ENCODE data around the gene THTPA.
"Not testable (repeated sequence)": the region's sequence is repeated elsewhere in the genome, so short reads cannot be mapped to it uniquely, and the experiment has no call there.

THTPA gene

DNA sequence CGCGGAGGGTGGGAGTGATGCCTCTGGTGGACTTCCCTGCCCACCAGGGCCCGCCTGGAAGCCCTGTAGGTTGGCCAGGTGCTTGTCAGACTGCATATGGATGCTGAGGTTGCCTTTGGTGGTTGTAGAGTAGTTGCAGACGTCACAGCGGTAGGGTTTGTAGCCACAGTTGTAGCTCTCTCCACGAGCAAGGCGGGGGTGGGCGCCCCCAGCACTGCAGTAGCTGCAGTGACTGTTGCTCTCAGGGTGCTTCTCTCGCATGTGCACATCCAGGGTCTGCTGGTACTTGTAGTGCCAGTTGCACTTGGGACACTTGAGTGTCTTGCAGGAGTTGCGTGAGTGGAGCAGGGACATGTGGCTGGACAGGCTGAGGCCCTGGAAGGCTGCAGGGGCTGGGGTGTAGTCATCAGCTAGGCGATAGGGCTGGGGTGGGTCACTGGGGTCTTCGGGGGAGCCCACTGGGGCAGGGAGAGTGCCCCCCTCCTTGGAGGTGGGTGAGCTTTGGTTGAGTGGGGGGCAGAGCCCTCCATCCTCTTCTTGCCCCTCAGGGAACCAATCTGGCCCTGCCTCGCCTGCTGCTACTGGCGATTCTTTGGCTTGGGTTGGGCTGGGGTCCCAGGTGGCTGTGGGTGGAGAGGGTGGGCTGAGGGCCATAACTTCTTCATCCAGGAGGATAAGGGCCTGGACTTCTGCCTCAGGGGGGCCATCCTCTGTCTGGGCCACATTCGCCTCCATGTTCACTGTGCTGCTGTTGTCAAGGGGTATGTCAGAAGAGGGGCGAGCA, 22.2 kb upstream of the THTPA start:
- DNase-seq (ENCODE audit: low read depth) = no peak

DNA sequence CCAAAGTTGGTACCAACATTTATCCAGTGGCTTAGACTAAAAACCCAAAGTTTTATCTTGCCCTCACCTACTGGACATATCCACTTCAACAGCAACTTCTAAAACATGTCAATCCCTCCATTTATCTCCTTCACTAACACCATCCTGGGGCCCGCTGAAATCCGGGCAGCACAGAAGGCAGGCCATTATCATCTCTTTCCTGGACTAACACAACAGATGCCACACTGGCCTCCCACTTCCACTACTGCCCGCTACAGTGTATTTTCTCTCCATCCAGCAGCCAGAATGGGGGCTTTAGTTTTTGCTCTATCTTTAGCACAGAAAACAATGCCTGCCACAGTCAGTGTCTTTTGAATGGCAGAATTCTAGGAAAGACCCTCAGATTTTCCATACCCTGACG, 20.1 kb upstream of the THTPA start:
- no peak for DNase-seq (ENCODE audit: low read depth)

DNA sequence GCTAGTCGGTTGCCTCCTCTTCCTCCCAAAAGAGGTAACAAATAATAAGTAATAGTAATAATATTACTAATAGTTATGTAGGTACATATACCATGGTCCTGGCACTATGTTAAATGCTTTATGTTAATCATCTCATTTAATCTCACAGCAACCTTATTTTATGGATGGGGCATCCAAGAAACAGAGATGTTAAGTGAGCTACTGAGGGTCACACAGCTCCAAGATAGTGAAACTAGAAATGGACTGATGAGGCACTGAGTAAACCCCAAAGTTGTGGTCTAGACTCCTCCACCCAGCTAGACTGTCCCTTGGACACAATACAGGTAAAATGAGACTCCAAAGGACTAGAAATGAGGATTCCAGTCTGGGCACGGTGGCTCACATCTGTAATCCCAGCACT, 19.6 kb upstream of the THTPA start:
- no peak for DNase-seq (ENCODE audit: low read depth)

DNA sequence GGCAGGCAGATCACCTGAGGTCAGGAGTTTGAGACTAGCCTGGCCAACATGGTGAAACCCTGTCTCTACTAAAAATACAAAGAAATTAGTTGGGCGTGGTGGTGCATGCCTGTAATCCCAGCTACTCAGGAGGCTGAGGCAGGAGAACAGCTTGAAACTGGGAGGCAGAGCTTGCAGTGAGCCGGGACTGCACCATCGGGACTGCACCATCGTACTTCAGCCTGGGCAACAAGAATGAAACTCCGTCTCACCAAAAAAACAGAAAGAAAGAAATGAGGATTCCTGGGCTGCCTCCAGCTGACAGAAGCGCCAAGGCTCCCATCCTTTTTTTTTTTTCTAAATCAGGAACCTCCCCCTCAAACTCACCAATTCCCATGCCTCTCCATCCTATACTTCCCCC, 19.2 kb upstream of the THTPA start:
- DNase-seq (ENCODE audit: low read depth) = not testable (repeated sequence)

DNA sequence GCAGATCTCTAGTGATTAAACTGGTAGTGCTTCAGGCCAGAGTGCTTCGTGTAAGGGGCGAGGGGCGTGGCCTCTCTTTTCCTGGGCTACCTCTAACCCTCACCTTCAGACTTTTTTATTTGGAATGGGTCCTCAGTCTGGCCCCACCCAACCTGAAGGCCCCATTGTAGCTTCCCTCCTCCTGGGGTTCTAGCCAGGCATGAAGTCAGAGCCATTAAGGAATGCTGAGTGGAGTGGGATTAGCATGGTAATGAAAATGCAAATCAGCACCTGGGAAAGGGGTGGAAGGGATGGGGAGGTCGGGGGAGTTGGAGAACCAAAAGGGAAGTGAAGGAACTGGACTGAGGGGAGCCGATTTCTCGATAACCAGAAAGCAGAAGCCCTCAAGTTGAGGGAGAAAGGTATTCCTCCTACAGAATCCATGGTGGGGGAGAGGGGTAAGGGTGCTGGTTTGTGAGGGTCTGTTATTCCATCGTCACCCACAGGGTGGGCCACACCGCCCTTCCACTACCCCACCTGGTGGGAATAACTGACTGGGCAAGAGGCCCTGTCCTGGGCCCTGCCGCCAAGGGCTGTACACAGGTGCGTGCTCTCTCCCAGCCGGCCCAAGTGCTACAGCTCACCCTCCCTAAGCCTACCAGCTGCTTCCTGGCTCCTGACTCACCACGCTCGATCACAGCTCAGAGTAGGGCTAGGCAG, 18.6 kb upstream of the THTPA start:
- no peak for DNase-seq (ENCODE audit: low read depth)

DNA sequence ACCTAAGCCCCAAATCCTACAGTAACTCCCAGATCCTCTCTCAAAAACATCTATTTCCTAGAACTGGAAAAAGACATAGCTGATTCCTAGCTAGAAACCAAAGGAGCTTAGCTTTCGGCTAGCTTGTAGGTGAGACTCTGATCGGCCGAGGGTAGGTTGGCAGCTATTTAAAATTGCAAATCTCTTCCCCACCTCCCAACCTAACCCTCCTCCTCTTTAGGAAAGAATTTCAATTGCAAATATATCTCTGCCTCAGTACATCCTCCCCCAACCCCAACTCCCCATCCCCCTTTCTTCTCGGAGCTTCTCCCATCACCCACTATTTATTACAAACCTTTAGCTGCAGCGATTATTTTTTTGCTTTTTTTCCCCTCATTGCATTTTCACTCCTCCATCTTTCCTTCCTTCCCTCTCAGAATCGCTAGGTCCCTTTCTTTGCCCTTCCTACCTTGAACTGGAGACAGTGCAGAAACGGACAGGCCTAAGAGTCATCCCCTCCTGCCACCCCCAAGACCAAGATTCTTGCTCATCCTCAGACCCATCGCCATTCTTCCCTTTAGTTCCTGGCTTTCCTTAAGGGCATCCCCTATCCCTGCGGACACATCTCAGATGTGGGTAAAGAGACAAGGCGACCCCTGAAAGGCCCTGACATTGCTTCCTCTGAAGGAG, 17.9 kb upstream of the THTPA start:
- no peak for DNase-seq (ENCODE audit: low read depth)

DNA sequence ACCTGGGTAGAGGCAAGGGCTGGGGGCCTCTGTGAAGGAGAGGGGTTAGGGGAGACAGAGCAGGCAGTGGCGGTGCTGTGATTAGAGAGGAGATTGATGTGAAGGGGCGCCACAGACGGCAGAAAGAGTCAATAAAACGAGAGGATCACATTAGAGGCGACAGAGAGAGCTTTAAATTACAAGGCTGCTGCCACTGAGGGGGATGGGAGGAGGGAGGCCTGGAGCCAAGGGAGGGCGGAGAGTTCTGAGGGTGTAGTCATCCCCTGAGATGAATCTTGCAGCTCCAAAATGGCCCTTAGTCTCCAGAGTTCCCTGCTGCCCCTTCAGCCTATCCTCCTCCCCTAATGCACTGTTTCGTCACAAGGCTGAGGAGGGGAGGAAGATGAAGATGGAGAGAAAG, 17.3 kb upstream of the THTPA start:
- DNase-seq (ENCODE audit: low read depth) = no peak

DNA sequence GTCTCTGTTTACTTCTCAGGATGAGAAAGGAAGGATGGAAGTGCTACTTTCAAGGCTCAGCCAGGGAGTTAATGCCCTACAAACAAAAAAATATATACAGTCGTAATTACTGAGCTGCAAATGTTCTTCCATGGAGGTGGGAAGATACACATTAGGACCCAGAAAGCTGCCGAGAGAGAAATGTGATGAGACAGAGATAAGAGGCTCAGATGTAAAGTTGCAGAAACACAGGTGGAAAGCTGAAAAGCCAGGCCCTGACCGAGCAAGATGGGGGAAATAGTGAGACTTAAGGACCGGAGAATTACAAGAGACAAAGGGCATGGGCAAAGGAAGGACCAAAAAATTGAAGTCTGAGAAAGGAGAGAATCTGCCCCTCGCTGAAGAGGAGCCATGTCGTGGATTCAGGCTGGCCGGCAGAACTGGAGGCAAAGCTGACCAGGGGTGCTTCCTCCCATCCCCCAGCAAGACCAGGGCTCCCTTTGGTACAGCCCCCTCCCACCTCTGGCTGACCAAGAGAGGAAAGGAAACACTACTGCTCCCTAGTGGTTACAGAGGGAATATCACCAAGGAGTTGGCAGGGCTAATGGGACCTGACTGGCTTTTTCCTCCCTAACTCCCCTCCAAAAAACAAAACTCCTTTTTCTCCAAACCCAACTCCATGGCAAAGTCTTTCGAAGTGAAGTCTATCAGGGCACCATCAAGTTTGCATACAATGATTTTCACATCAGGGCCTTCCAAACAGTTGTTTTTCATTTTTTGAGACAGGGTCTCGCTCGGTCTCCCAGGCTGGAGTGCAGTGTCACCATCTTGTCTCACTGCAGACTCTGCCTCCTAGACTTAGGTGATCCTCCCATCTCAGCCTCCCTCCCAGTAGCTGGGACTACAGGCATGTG, 16.6 kb upstream of the THTPA start:
- no peak for DNase-seq (ENCODE audit: low read depth)

DNA sequence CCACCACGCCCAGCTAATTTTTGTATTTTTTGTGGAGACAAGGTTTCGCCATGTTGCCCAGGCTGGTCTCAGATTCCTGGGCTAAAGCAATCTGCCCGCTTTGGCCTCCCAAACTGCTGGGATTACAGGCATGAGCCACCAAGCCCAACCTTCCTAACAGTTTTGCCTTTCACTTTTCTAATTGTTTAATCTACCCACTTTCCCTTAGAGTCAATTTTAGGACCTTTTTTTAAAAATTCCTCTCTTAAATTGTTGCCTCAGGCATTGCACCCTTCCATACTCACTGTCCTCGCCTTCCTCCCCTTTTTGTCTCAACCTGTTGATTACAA, 16.0 kb upstream of the THTPA start:
- no peak for DNase-seq (ENCODE audit: low read depth)

DNA sequence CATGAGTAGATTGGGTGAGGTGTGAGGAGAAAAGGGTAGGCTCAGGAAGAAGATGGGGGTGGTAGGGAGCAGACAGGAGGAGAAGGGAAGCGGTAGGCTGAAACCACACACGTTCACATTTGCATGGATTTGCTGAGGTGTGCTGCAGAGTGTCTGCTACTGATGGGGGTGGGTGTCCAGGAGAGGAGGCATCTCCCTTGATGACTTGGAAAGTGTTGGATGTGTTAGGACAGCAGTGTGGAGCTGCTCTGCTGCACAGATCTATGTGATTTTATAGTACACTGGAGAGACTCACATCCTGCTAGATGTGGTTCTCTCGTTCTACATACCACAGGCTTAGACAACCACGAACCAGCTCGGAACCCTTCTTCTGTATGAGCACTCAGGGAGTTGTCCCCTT, 13.8 kb upstream of the THTPA start:
- DNase-seq (ENCODE audit: low read depth) = no peak

DNA sequence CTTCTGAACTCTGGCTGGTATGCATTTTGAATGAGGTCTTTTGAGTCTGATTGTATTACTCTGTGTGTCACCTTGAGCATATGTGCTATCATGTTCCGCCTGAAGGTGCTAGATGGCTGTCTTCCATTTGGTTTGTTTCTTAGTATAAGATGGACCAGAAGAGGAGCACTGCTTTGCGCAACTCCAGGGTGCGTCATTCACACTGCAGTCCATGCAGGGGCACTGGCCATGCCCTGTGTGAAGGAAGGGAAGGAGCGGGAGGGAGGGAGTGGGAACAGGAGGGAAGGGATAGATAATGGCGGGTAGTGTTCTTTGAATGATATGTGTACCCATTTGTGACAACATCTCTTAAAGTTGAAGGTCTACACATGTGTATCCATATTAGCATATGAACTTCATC, 12.7 kb upstream of the THTPA start:
- no peak for DNase-seq (ENCODE audit: low read depth)

DNA sequence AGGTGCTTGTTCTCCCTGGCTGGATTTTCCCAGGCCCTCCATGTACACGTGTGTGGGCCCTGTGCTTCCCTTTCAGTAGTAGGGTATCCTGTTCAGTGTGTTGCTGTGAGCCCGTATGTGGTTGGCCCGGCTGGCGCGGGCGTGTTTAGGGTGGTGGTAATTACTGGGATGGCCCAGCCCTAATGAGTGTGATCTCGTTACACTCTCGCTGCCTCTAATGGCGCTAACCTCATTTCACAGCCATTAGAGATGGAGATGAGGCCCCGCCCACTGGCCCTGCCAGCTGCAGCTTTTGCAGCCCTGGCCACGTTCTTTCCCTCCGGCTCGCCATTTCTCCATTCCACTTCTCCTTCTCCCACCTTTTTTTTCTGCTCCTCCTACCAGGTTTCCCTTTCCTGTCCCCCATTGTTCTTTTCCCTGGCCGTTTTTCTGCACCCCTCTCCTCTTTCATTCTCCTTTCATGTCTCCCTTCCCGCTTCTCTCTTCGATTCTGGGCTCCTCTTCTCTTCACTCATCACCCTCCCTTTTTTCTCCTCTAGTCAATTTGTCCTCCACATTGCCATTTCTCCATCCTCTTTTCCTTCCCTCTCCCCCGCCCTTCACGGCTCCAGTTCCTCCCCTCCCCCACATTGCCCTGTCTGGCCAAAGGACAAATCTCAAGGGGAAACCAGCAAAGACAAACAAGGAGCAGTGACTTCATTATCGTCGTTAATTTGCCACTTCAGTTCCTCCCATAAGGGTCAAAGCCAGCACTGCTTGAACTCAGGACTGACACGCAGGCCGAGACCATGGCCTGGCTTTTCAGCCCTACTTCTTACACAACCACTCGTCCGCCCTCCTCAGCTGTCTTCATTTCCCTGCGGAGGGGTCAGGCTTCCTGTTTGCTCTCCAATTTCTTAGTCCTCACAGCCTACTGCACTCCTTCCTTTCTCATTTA, 11.3 kb upstream of the THTPA start:
- no peak for DNase-seq (ENCODE audit: low read depth)

DNA sequence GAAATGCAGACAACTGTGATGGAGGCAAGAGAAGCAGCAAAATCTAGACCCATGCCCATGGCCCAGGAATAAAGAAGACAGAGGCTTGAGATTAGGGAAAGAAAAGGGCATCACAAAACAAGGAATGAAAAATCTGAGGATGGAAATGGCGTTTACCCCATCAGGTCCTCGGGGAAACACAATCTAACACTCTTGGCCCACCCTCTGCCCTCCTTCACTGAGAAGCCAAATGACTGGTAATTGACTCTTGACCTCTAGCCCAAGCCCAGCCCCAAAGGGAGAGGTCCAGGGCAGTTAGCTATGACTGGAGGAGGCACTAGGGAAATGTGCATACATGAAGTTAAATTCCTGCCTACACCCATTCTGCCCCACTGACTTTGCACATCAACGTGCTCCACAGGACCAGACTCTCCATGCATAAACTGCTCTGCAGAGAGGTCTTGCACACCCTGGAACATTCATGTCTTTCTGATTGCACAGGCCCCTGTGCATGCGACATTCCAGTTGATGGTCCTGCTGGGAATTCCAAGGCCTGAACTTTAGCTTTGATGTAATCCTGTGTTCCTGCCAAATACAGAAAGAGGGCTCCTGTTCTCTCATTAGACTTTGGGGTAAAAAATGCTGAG, 10.2 kb upstream of the THTPA start:
- no peak for DNase-seq (ENCODE audit: low read depth)

DNA sequence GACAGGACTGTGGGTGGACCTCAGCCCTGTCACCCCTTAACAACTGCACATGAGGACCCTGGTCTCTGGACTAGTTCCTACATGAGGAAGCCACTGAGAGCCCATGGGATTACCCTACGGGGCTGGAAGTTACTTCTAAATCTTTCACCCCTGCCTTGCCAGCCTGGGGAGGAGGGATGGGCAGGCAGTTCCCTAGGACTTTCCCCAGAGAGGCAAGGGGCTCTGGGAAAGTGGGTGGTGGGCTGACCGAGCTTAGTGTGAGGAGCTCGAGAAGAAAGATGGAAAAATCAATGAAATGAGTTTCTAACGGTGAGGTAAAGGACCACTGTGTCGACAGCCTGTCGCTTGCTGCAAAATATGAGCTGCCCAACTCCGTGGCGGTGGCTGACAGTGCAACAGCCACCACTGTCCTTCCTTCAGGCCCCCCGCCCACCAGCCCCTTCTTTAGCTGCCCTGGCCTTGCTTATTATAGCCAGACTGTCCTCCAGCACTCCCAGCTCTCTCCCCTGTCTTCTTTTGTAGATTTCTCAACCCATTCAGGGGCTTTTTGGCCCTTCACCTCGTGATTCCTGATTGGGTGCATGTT, 9.5 kb upstream of the THTPA start:
- no peak for DNase-seq (ENCODE audit: low read depth)

DNA sequence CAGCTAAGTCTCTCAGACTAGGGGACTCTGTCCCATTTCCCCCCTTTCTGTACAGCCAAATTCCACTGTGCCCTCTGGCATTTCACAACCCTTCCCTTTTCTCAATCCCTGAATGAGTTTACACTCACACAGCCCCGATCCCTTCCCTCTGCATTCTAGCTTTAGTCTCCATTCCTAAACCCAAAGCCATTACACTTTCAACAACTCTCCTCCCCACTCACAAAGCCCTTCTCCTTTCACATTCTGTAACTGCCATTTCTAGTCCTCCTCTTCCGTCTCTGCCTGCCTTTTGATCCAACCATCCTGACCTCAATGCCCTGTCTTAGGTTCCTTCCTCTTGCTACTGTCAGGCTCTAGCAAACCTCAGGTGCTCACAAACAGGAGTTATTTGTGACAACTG, 8.1 kb upstream of the THTPA start:
- DNase-seq (ENCODE audit: low read depth) = no peak

DNA sequence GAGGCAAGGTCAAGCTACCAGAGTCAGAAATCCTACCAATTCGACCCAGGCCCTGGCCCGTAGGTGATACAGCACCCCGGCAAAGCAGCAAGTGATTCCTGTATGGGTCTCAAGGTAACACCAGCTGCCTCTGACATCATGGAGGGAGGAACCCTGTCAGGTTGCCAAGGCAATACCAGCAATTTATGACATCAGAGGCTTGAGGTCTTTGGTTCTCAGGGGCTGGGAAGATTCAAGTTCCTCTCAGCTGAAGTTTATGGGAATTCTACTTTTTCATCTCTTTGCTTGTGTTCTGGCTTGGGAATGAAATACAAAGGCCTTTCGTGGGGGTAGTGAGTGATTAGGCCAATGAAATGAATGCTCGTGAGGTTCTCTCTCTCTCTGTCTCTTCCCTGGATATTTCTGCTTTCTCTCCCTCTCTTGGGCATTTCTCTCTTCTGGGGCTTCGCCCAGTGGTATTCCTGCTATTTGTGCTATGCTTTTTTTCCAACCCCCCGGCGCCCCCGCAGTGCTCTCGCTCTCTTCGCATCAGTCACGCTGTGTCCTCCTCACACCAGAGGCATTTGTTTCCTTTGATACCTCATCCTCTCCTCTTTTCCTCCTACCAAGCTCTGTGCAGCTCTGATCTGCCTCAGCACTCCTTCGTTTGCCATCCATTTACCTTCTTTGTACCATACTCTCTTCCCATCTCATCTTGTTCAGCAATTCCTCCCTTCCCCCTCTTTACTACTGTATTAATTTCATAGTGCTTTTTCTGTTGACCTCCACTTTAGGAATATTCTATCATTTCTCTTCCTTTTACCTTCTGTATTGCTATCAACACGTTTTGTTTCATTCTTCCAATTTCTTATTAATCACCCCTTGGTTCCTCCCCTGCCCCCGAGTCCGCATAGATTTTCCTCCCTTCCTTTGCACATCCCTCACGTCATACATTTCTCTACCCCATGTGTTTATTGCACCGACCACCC, 7.4 kb upstream of the THTPA start:
- no peak for DNase-seq (ENCODE audit: low read depth)

DNA sequence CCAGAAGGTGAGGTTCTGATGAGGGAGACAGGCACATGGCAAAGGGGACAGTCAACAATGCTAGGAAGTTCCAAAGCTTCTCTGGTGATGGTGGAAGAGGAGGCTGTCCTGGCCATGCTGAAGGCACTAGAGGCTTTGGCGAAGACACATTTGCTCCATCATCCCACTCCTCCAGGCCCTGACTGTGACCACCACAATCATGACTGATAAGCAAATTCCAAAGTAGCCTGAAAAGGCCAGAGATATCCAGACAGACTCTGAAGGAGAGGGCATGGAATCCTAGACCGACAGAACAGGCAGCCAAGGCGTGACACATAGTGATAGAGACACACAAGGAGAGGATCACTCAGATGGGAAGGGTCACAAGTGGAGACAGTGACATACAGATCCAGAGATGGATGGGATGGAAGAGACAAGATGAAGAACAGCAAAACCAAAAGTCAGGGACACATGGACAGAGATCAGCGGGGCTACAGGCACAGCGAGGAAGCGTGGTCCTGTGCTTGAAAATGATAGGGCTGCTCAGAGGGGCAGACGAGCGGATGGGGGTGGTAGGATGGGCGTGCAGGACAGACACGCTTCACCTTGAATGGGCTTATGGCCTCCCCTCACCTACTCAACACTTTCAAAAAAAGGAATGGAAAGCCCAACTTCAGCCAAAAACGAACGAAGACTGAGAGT, 5.8 kb upstream of the THTPA start:
- DNase-seq (ENCODE audit: low read depth) = no peak

DNA sequence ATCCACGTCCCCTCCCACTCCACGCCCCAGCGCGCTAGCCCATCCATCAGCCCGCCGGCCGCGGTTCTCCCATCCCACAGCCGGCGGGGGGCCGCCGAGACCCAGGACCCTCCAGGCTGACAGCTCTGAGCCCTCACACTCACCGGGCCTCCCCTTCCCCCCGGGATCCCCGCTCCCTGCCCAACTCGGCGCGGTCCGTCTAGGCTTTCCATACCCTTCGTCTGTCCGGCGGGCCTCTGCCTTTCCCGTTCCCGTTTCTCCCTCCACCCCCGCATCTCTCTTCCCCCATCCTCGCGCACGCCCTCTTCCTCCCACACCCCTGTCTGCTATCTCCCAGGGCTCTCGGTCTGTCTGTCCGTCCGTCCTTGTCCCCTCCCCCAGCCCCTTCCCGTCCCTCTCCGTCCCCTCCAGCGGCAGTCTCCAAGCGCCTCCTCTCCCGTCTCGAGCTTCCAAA, 5.2 kb upstream of the THTPA start:
- DNase-seq (ENCODE audit: low read depth) = no peak
